GM12873 (cell line): Measurements from ENCODE around the gene HBA2.

ENCODE experiments used
- CTCF ChIP-seq: IDR thresholded peaks from 2 replicates; pipeline ENCODE4 v1.5.1; 2012; ENCODE audit warnings: low read depth, mild to moderate bottlenecking, moderate library complexity, low read length, control low read depth; ENCODE audit not compliant: insufficient read depth; ENCODE audit errors: missing control alignments

Gene HBA2

GRCh38 chr16:164827-165538 is 7.7 kb upstream of the HBA2 start:
- no peak for TF ChIP-seq CTCF

GRCh38 chr16:165539-166374 is 6.9 kb upstream of the HBA2 start, which contains the start of gene HBM:
Gene HBM, plus strand, starts transcription at chr16:165978. Its CDS starts 20 bp downstream, at chr16:165998.
- no peak for TF ChIP-seq CTCF

GRCh38 chr16:166375-167121 is 6.1 kb upstream of the HBA2 start:
- no peak for TF ChIP-seq CTCF

GRCh38 chr16:167122-167690 is 5.5 kb upstream of the HBA2 start:
- TF ChIP-seq CTCF, result no peak

GRCh38 chr16:168424-168823 is 4.3 kb upstream of the HBA2 start:
- TF ChIP-seq CTCF, result no peak

GRCh38 chr16:169014-169413 is 3.7 kb upstream of the HBA2 start:
- no peak for TF ChIP-seq CTCF
